K562 (cell line): ENCODE data around the gene CYSRT1. TPM values are rescaled to one million over a fixed set of nuclear protein-coding genes. Genes with fewer than 3 reads are reported as not detected.
A peak's percentile ranks its signal among the peaks of the same experiment; 100 is the strongest.

Experiments used
- ATAC-seq: fragments of 200-7000 bp; cut with Tn5 transposase; 3 replicates; pipeline ENCODE4 v1.9.1; 2020; ENCODE audit warnings: moderate library complexity
- BruUV-seq: library from RNA; stranded (reverse); fragments of 400-500 nt; replicated peaks from 2 replicates; lab custom pipeline; 2021; lab: Mats Ljungman, UMichigan
- CTCF ChIA-PET: fragments of 300-600 bp; formaldehyde crosslinking; extraction: SDS; loops from one replicate; lab custom pipeline; 2021; ENCODE audit warnings: low intra/inter-chr PET ratio; lab: Yijun Ruan, JAX
- POLR2A ChIA-PET: fragments of 300-600, 350-650 bp; sonication (Branson Sonifier 250); formaldehyde crosslinking; extraction: SDS; loops from one replicate; lab custom pipeline; 2021; ENCODE audit warnings: antibody characterized with exemption, inconsistent platforms; lab: Yijun Ruan, JAX
- DNase-seq, 4 experiments: peaks; one replicate each; pipeline versions ENCODE4 v3.0.0 to v3.0.0-alpha.2; 2011 to 2018; ENCODE audit warnings: low spot score in 3 of 4, mixed read lengths in 3 of 4; ENCODE audit errors: extremely low read depth in 1 of 4
- FAIRE-seq: peaks from 2 replicates; lab custom pipeline; 2011; peaks lifted over from hg19 to GRCh38; lab: Jason Lieb, UNC
- H2AFZ ChIP-seq: 2 replicates; pipeline ENCODE4 v1.6.0; 2011; ENCODE audit warnings: low read depth, low read length, control low read depth, inconsistent platforms
- H3K27ac ChIP-seq: fragments of 200-600 bp; 3 replicates; pipeline ENCODE4 v1.8.0; 2011; ENCODE audit warnings: low read depth, mild to moderate bottlenecking, control low read depth, inconsistent platforms, low read length, moderate library complexity, mixed read lengths; ENCODE audit errors: extremely low read depth
- H3K27me3 ChIP-seq, 2 experiments: fragments of 300-600 bp in 1 of 2; 2 replicates in 1 of 2; 3 replicates in 1 of 2; pipeline versions ENCODE4 v1.6.0 to v1.8.0; 2011; ENCODE audit warnings: inconsistent platforms in 2 of 2, low read length in 2 of 2, mild to moderate bottlenecking in 1 of 2, mixed read lengths in 1 of 2, moderate library complexity in 1 of 2; ENCODE audit not compliant: control insufficient read depth in 2 of 2, insufficient read depth in 2 of 2
- H3K36me3 ChIP-seq: fragments of 300-600 bp; 3 replicates; pipeline ENCODE4 v1.8.0; 2011; ENCODE audit warnings: mild to moderate bottlenecking, low read length, inconsistent platforms; ENCODE audit not compliant: control insufficient read depth, insufficient read depth
- H3K4me1 ChIP-seq, 2 experiments: fragments of 200-600 bp in 1 of 2; replicated peaks in 1 of 2; 2 replicates in 1 of 2; 3 replicates in 1 of 2; pipeline versions ENCODE4 v1.5.1 to v1.8.0; 2011; ENCODE audit warnings: inconsistent platforms in 2 of 2, low read length in 2 of 2, mild to moderate bottlenecking in 1 of 2, mixed read lengths in 1 of 2, moderate library complexity in 1 of 2; ENCODE audit not compliant: control insufficient read depth in 2 of 2, insufficient read depth in 2 of 2
- H3K4me2 ChIP-seq: 2 replicates; pipeline ENCODE4 v1.6.1; 2011; ENCODE audit warnings: low read length, control low read depth, inconsistent platforms, mixed read lengths; ENCODE audit not compliant: insufficient read depth
- H3K4me3 ChIP-seq: fragments of 200-600 bp; sonication (generic), shearing (Covaris generic); 2 replicates; pipeline ENCODE4 v1.5.1; 2016; ENCODE audit warnings: control low read depth, inconsistent platforms
- H3K79me2 ChIP-seq: fragments of 200-600 bp; 3 replicates; pipeline ENCODE4 v1.8.0; 2011; ENCODE audit warnings: low read length, inconsistent platforms; ENCODE audit not compliant: control insufficient read depth, insufficient read depth
- H3K9ac ChIP-seq, 2 experiments: 2 replicates each; pipeline versions ENCODE4 v1.6.0 to v1.6.1; 2011; ENCODE audit warnings: low read depth in 2 of 2, low read length in 2 of 2, control low read depth in 1 of 2, inconsistent platforms in 1 of 2, mild to moderate bottlenecking in 1 of 2, mixed read lengths in 1 of 2; ENCODE audit not compliant: insufficient read depth in 1 of 2
- H3K9me1 ChIP-seq: one replicate; pipeline ENCODE4 v1.6.0; 2011; ENCODE audit warnings: inconsistent platforms, mild to moderate bottlenecking, low read length, moderate library complexity; ENCODE audit not compliant: control insufficient read depth, insufficient read depth
- H3K9me3 ChIP-seq: replicated peaks from 2 replicates; pipeline ENCODE4 v1.5.1; 2011; ENCODE audit warnings: low read depth, low read length, inconsistent platforms; ENCODE audit not compliant: control insufficient read depth, insufficient read depth
- H4K20me1 ChIP-seq: replicated peaks from 2 replicates; pipeline ENCODE4 v1.6.1; 2011; ENCODE audit warnings: low read length, inconsistent platforms, mixed read lengths; ENCODE audit not compliant: control insufficient read depth, insufficient read depth
- EGR1 ChIP-seq: fragments of 450-650 bp; conservative IDR thresholded peaks from 2 replicates; pipeline ENCODE4 v1.6.1; 2017; ENCODE audit warnings: mild to moderate bottlenecking
- SMAD3 ChIP-seq: fragments of 450-650 bp; formaldehyde crosslinking; conservative IDR thresholded peaks from 2 replicates; pipeline ENCODE4 v1.4.0; 2020; ENCODE audit warnings: mild to moderate bottlenecking
- WGBS: fragments of 100-300 bp; shearing (Covaris generic); methylation state at CpG from one replicate; pipeline ENCODE4 v1.1.6; 2016; ENCODE audit warnings: low coverage, mixed read lengths; ENCODE audit not compliant: insufficient coverage; ENCODE audit errors: missing lambda C conversion rate; 5-methylcytosine and 5-hydroxymethylcytosine counted together
- in situ Hi-C: fragments of 300-500 bp; cut with MboI; formaldehyde crosslinking; loops from 4 replicates; pipeline ENCODE4 v1.15.0; 2018; ENCODE audit warnings: inconsistent platforms, mixed read lengths
- intact Hi-C: fragments of 100-400 bp; cut with micrococcal nuclease; formaldehyde crosslinking; loops from 2 replicates; pipeline ENCODE4 v1.14.2; 2022
- polyA plus RNA-seq, 8 experiments: library from polyadenylated mRNA; depleted of rRNA in 4 of 8; stranded (reverse) in 5 of 8; unstranded in 3 of 8; fragments of >200 nt; fragmentation: Nextera tagmentation in 2 of 8; fragmentation: Illumina TruSeq in 1 of 8; extraction: Ambion mirVana in 2 of 8; extraction: Trizol in 1 of 8; gene quantifications; 2 replicates each; pipeline versions ENCODE4 v1.2.1 to v1.2.3, GENCODE V29; 2011 to 2014; ENCODE audit warnings: inconsistent platforms in 1 of 8, missing spikeins in 1 of 8
- total RNA-seq, 7 experiments: library from RNA; depleted of rRNA in 6 of 7; stranded (reverse); fragments of >200 nt in 6 of 7; fragmentation: Illumina TruSeq in 2 of 7; extraction: Trizol in 2 of 7; gene quantifications; 2 replicates each; pipeline versions ENCODE4 v1.2.1 to v1.2.3, GENCODE V29; 2011 to 2021; ENCODE audit warnings: low replicate concordance in 1 of 7
- TF ChIP-seq, protein P1 (sequence below): fragments of 450-650 bp; IDR thresholded peaks from 2 replicates; pipeline ENCODE4 v1.6.1; 2016
- TF ChIP-seq, protein P2 (sequence below), 2 experiments: IDR thresholded peaks; 2 replicates each; pipeline ENCODE4 v1.6.1; 2011; ENCODE audit warnings: borderline replicate concordance in 1 of 2, control low read depth in 1 of 2, low read depth in 1 of 2, low read length in 1 of 2, mild to moderate bottlenecking in 1 of 2, mixed read lengths in 1 of 2, moderate library complexity in 1 of 2; ENCODE audit not compliant: insufficient read depth in 1 of 2, insufficient read length in 1 of 2, poor library complexity in 1 of 2, severe bottlenecking in 1 of 2; ENCODE audit errors: extremely low read depth in 1 of 2

Gene CYSRT1
- total and polyA plus RNA-seq, 9 of the 15 experiments (the other 6 are each of a cell fraction or from before 2014, with no cell fraction given) = 0.04 to 1.4 (median 0.42) TPM; not detected in 3

DNA sequence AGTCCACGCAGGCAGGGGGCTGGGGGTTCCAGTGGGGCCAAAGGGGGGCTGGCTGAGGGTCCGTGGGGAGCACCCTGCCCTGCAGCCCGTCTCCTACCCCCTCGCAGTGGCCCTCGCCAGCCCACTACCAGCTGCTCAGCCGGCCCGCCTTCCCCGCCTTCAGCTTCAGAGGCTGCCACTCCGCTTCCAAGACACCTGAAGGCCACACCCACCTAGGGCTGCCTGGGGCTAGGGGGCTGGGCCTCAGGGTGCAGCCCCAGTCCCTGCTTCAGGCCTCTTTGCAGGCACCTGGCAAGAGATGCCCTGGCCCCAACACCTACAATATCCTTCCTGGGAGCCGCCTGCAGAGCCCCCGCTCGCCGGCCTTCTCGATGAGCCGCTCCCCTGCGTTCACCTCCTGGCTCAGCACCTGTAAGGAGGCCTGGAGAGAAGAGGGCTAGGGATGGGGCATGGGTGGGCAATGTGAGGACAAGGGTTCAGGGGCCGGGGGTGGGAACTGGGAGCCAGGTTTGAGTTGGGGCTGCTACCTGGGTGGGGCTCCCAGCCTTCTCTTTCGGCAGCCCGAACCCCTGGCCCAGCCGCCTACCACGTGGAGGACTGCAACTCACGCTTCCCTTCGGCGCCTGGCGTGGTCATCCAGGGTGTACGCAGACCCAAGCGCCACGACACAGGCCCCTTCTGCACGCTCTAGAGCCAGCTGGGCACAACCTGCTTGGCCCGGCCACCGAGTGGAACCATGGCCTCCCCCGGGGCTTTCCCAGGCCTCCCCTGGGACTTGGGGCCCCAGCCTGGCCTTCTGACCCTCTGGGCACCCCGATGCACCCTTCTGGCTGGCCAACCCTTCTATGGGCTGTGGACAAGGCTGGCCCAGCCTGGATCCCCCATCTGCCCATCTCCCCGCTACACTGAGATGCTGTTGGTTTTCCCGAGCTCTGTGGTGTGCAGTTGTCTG is 27.9 kb downstream of the CYSRT1 start:
- Histone ChIP-seq H3K27ac (no peak overlapping the region), H2AFZ (no peak overlapping the region), H3K9me1 (no peaks in the 10 kb centered on the region), H4K20me1 (no peaks in the 10 kb centered on the region; the same call in 1 of the 2 replicates), H3K79me2 (peaks cover 33% of the 10 kb centered on the region), H3K4me1 (peaks cover 13 to 70% of the 10 kb centered on the region in 2 experiments), H3K4me2 (0 out of 2 replicates have a peak overlapping the region, but pooled peaks have one; percentile 97), H3K9ac (peak overlapping the region in 1 of 2 experiments; percentile 95; a peak in 2 of 4 replicates), H3K27me3 (no peaks in the 10 kb centered on the region)
- intact Hi-C loops = no loop called here
- ATAC-seq (peak; percentile 44), DNase-seq (peak; percentile 48 to 56 (median 52)), FAIRE-seq (no peak)
- POLR2A ChIA-PET = interaction anchor here (0.6 to 8.3 kb wide), 4 partner anchors 10 to 123 kb away, joined by 3 to 221 read pairs (median 4); partner anchors contain the start of gene TUBB4B
- 82% methylated on average over 28 of the region's 35 CpGs for WGBS
- TF ChIP-seq SMAD3 = no peak
- 0 out of 2 replicates have a peak, but pooled peaks have one; percentile 22 for TF ChIP-seq EGR1
- TF ChIP-seq, protein P1, sequence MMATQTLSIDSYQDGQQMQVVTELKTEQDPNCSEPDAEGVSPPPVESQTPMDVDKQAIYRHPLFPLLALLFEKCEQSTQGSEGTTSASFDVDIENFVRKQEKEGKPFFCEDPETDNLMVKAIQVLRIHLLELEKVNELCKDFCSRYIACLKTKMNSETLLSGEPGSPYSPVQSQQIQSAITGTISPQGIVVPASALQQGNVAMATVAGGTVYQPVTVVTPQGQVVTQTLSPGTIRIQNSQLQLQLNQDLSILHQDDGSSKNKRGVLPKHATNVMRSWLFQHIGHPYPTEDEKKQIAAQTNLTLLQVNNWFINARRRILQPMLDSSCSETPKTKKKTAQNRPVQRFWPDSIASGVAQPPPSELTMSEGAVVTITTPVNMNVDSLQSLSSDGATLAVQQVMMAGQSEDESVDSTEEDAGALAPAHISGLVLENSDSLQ = peak; percentile 85
- TF ChIP-seq, protein P2, sequence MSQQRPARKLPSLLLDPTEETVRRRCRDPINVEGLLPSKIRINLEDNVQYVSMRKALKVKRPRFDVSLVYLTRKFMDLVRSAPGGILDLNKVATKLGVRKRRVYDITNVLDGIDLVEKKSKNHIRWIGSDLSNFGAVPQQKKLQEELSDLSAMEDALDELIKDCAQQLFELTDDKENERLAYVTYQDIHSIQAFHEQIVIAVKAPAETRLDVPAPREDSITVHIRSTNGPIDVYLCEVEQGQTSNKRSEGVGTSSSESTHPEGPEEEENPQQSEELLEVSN (IDR thresholded peaks at IDR 0.05; ENCODE audit: borderline replicate concordance in 1 of 2, extremely low read depth in 1 of 2, insufficient read depth in 1 of 2, insufficient read length in 1 of 2, low read depth in 1 of 2, low read length in 1 of 2, poor library complexity in 1 of 2, severe bottlenecking in 1 of 2) = peak in 1 of 2 experiments; percentile 10
- TF ChIP-seq, all 486 proteins: peak for 3
- in situ Hi-C loops = no loop called here
- no TSS peak for BruUV-seq
- H3K4me3 ChIP-seq = no peak overlapping the region
- H3K9me3 ChIP-seq = no peaks in the 10 kb centered on the region
- CTCF ChIA-PET = no interaction called here
- peaks cover 14% of the 10 kb centered on the region for H3K36me3 ChIP-seq
